Ammon's horn (tissue), 1 donor: ENCODE measurements around the gene COG3.

ENCODE experiments used
- DNase-seq: peaks from one replicate; pipeline ENCODE4 v3.0.0-alpha.2; 2016; ENCODE audit warnings: low spot score

COG3 gene

GRCh38 chr13:45503658-45504057 is 38.9 kb downstream of the COG3 start:
- DNase-seq = no peak

- DNase-seq = no peak
Measured at GRCh38 chr13:45506811-45507210, 42.1 kb downstream of the COG3 start.

DNA sequence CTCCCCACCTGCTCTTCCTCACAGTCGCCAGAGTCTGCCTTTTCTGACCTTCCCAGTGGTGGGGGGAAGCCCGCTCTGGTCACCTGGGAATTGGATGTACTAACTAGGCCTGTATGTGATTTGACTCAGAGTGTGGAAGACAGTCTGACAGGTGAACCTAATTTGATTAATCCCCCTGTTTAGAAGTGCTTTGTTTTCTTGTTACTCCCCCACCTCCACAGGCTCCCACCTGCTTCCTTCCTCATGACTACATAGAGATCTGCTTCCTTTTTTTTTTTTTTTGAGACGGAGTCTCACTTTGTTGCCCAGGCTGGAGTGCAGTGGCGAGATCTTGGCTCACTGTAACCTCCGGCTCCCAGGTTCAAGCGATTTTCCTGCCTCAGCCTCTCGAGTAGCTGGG is 44.0 kb downstream of the COG3 start:
- DNase-seq = no peak

DNA sequence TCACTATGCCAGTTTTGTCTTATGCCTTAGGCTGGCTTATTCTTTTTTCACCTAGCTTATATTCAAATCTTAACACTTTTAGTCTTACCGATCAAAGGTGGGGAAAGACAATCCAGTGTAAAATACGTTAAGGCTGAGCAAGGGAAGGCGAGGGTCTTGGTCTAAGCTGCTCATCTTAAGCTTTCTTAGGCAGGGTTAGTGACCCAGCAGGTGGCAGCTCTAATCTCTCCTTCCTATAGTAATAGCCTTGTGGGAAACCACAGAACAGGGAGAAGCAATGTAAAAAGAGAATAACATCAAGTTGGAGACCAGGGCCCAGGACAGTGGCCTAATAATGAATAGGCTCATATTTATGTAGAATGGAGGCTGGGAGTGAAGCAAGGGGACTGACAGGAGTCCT is 45.9 kb downstream of the COG3 start:
- DNase-seq = no peak

GRCh38 chr13:45511310-45512097 is 46.8 kb downstream of the COG3 start:
- DNase-seq = peak; percentile 86

GRCh38 chr13:45512098-45512496 is 47.4 kb downstream of the COG3 start:
- no peak for DNase-seq

- DNase-seq = no peak
Measured at GRCh38 chr13:45516757-45517156, 52.0 kb downstream of the COG3 start.

- DNase-seq = no peak
Measured at GRCh38 chr13:45518525-45519245, 53.9 kb downstream of the COG3 start.

DNA sequence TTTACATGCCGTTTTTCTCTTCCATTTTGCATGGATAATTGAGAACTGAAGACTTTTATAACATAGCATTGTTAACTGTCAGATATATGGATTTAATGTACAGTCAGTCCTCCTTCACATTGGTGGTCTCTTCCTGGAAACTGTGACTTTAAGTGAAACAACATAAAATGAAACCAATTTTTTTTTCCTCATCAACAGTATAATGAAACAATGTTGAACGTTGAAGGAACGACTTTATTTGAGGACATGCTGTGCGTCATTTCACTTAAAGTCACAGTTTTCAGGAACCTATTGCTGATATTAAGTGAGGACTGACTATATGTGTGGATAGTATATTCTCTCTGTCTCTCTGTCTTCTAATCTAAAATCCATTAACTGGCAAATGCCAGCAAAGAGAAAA is 54.8 kb downstream of the COG3 start:
- DNase-seq = no peak

DNA sequence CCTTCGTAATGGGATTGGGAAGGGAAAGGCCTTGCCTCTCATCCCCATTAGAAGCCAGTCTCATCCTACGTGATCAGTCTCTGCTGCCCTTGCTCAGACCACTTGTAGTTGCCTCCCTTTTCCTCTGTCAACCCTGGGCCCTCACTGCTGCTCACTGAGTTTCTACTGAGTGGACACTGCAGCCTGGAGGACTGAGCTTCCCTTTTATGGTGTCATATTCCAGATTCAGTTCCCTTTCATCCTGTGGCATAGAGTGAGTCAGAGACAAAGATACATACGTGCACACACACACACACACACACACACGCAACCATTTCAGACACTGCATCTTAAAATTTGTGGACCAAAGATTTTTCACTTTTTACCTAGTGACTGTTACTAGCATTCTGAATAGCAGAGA is 56.6 kb downstream of the COG3 start:
- peak; percentile 35 for DNase-seq

GRCh38 chr13:45522571-45522970 is 57.8 kb downstream of the COG3 start:
- DNase-seq = no peak

DNA sequence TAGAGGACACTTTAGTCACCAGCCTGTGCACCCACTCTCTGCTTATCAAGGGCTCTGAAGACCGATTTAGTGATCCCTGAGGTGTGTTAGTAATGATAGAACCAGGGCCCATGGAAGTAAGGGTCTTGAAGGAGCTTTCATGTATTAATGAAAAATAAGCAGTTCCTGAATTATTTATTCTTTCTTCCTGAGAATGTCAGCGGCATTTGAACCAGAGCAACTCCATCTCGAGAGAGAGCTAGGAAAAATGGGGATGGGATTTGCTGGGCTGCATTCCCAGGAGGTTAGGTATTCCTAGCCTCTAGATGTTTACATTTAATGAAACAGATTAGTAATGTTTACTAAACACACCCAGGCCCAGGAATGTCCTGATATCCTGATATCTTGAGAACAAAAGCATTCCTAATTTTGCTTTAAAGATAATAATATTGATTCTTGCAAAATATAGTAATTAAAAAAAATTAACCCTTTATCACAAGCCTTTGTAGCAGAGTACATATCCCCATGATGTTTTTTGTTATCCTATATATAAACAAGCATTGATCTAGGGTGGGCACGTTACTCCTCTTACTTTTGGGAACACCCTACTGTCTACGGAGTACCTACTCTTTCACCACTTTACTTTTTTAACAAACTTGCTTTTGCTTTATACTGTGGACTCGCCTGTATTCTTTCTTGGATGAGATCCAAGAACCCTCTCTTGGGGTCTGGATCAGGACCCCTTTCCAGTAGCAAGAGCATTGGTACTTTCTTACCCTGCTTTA is 63.1 kb downstream of the COG3 start:
- no peak for DNase-seq

GRCh38 chr13:45529758-45530157 is 65.0 kb downstream of the COG3 start:
- no peak for DNase-seq

DNA sequence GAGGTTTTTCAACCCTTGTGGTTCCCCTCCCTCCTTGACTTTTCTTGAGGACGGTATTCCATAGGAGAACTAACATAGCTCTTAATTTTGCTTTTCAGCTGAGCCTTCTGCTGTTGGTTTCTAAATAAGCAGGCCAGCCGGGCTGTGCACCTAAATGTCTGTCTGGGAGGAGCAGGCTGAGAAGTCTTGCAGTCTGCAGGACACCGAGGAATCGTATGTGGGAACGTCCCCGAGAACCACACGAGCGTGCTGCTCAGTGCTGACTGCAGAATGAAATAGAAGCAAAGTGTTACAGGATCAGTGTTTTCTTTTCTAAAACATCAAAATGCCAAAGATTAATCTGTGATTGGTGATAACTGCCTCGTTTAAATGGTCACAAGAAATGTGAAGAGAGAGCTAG is 69.9 kb downstream of the COG3 start:
- DNase-seq = no peak

GRCh38 chr13:45536224-45536623 is 71.5 kb downstream of the COG3 start:
- no peak for DNase-seq

DNA sequence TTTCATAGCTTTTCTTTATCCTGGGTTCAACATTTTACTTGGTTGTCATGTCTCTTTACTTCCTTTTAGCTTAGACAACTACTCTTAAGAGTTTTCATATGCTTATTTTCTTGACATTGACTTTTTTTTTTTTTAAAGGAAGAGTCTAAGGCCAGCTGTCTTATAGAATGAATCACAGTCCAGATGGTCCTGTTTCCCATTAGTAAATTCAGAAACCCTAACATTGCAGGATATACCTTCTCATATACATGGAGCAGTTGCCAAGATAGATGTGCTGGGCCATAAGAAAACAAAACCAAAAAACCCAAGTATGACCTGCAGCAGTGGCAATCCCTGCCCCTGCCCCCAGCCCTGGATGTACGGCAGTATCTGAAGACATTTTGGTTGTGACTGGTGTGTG is 72.8 kb downstream of the COG3 start:
- no peak for DNase-seq

- DNase-seq = no peak
Measured at GRCh38 chr13:45538382-45538781, 73.6 kb downstream of the COG3 start.

DNA sequence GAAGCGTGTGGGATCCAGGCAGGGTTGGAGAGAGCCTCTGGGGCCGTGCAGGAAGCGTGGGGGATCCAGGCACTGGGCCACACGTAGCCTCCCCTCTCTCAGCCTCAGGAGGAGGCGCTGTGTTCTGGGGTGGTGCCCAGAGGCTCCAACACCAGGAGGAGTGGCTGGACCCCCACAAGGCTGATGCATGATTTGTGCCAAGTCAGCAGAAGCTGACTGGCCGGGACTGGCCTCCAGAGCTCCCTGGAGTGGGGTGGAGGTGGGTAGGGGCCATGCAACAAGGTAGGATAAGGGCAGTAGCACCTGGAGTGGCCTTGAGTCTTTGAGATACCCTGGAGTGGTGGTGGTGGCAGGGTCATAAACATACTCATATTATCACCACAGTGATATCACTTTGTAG is 75.5 kb downstream of the COG3 start:
- DNase-seq = no peak

DNA sequence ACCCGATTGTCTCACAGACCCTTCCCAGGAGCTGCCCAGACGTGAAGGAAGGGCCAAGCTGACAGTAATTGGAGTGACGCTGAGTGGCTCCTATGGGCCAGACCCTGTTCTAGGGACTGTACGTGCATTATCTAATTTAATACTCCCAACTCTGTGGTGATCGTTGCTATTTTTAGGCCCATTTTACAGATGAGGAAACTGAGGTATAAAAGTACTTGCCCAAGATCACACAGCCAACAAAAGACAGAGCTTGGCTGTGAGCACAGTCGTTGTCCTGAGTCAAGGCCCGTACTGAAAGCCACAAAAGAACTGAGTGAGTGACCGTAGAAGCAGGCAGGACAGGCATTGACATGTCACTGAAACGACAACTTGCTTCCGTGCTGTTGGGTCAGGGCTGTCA is 76.1 kb downstream of the COG3 start:
- DNase-seq = no peak

DNA sequence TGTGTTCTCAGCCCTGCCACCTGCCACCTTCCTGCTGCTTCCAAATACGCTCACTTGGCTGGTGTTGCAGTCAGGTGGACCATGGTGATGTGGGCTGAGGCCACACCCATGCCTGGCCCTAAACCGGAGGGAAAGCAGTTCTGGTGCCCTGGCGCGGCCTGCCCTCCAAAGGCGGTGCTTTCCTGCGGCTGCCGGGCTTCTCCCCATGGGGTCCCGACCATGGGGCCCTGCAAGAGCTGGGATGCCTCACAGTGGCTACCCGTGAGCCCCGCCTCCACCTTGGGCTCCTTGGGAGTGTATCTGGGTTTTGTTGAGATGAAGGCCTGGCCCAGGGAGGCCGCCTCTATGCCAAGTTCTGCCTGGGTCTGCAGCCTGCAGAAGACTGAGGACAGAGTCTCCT is 77.1 kb downstream of the COG3 start:
- no peak for DNase-seq

- DNase-seq = no peak
Measured at GRCh38 chr13:45542391-45542790, 77.7 kb downstream of the COG3 start.

GRCh38 chr13:45542878-45543277 is 78.1 kb downstream of the COG3 start:
- no peak for DNase-seq

GRCh38 chr13:45544520-45544919 is 79.8 kb downstream of the COG3 start:
- no peak for DNase-seq
